Chondrocyte (in vitro differentiated cells): ENCODE measurements around the gene CIC. TPM values are rescaled to one million over a fixed set of nuclear protein-coding genes. Genes with fewer than 3 reads are reported as not detected.
A peak's percentile ranks its signal among the peaks of the same experiment; 100 is the strongest.

Source experiments
- DNase-seq: peaks from one replicate; pipeline ENCODE4 v3.0.0; 2021; ENCODE audit warnings: mixed read lengths, low spot score
- H3K27ac Mint-ChIP-seq: one replicate; pipeline ENCODE4 v1.8.0; 2021; ENCODE audit warnings: mild to moderate bottlenecking, moderate library complexity, mixed read lengths; ENCODE audit not compliant: unreplicated experiment
- H3K27me3 Mint-ChIP-seq: 2 replicates; pipeline ENCODE4 v1.8.0; 2021; ENCODE audit warnings: low read depth, mixed read lengths
- H3K36me3 Mint-ChIP-seq: 2 replicates; pipeline ENCODE4 v1.8.0; 2021; ENCODE audit warnings: low read depth, mixed read lengths
- H3K4me1 Mint-ChIP-seq: 2 replicates; pipeline ENCODE4 v1.8.0; 2021; ENCODE audit warnings: low read depth, mild to moderate bottlenecking, mixed read lengths
- H3K4me3 Mint-ChIP-seq: one replicate; pipeline ENCODE4 v1.8.0; 2021; ENCODE audit warnings: mild to moderate bottlenecking, moderate library complexity, mixed read lengths; ENCODE audit not compliant: unreplicated experiment
- H3K9me3 Mint-ChIP-seq: 2 replicates; pipeline ENCODE4 v1.8.0; 2021; ENCODE audit warnings: low read depth, mixed read lengths
- CTCF ChIP-seq: fragments of 200-600 bp; sonication (generic); IDR thresholded peaks from 2 replicates; pipeline ENCODE4 v1.5.0; 2021; ENCODE audit warnings: antibody characterized with exemption, mild to moderate bottlenecking, moderate library complexity
- total RNA-seq: library from RNA; stranded (reverse); gene quantifications from 3 replicates; pipeline ENCODE4 v1.2.1, GENCODE V29; 2021

Gene CIC
- total RNA-seq, 1 donor from 2014 or later = 83.6 TPM

GRCh38 chr19:42275103-42275502 is 6.1 kb downstream of the CIC start:
- Mint-ChIP-seq H3K4me1 (peaks cover 64% of the 10 kb centered on the region), H3K36me3 (peaks cover 15% of the 10 kb centered on the region), H3K27me3 (no peaks in the 10 kb centered on the region), H3K27ac (peak overlapping the region; percentile 76), H3K9me3 (no peaks in the 10 kb centered on the region), H3K4me3 (no peak overlapping the region)
- DNase-seq = no peak
- TF ChIP-seq CTCF = no peak

GRCh38 chr19:42275517-42275916 is 6.5 kb downstream of the CIC start:
- Mint-ChIP-seq H3K9me3 (no peaks in the 10 kb centered on the region), H3K36me3 (peaks cover 15% of the 10 kb centered on the region), H3K27me3 (no peaks in the 10 kb centered on the region), H3K4me3 (no peak overlapping the region), H3K4me1 (peaks cover 60% of the 10 kb centered on the region), H3K27ac (peak overlapping the region; percentile 83)
- no peak for TF ChIP-seq CTCF
- no peak for DNase-seq

GRCh38 chr19:42276284-42276683 is 7.2 kb downstream of the CIC start:
- peaks cover 15% of the 10 kb centered on the region for H3K36me3 Mint-ChIP-seq
- no peaks in the 10 kb centered on the region for H3K9me3 Mint-ChIP-seq
- H3K4me3 Mint-ChIP-seq = no peak overlapping the region
- no peaks in the 10 kb centered on the region for H3K27me3 Mint-ChIP-seq
- peak overlapping the region; percentile 83 for H3K27ac Mint-ChIP-seq
- no peak for DNase-seq
- TF ChIP-seq CTCF = no peak
- H3K4me1 Mint-ChIP-seq = peaks cover 53% of the 10 kb centered on the region

- Mint-ChIP-seq H3K4me1 (peaks cover 50% of the 10 kb centered on the region), H3K27ac (peak overlapping the region; percentile 94), H3K27me3 (no peaks in the 10 kb centered on the region), H3K36me3 (peaks cover 15% of the 10 kb centered on the region), H3K4me3 (no peak overlapping the region), H3K9me3 (no peaks in the 10 kb centered on the region)
- DNase-seq = no peak
- no peak for TF ChIP-seq CTCF
These were observed 7.8 kb downstream of the CIC start for GRCh38 chr19:42276821-42277220.

- peaks cover 15% of the 10 kb centered on the region for H3K36me3 Mint-ChIP-seq
- H3K4me3 Mint-ChIP-seq = peak overlapping the region; percentile 51
- peak overlapping the region; percentile 94 for H3K27ac Mint-ChIP-seq
- peak; percentile 14 for TF ChIP-seq CTCF
- no peaks in the 10 kb centered on the region for H3K27me3 Mint-ChIP-seq
- peak; percentile 96 for DNase-seq
- peaks cover 50% of the 10 kb centered on the region for H3K4me1 Mint-ChIP-seq
- H3K9me3 Mint-ChIP-seq = no peaks in the 10 kb centered on the region
These were observed 8.9 kb downstream of the CIC start for GRCh38 chr19:42277821-42278451.
